GM12878 (cell line): ENCODE measurements around the gene LRRC8D.

Experiments used
- NR2C2 ChIP-seq: IDR thresholded peaks from 2 replicates; pipeline ENCODE4 v1.6.1; 2011; ENCODE audit warnings: borderline replicate concordance, low read depth; ENCODE audit not compliant: control insufficient read depth, insufficient read length
- POLR2A ChIP-seq: IDR thresholded peaks from 2 replicates; pipeline ENCODE4 v1.6.1; 2011; ENCODE audit warnings: low read depth, mild to moderate bottlenecking, low read length
- POLR2AphosphoS5 ChIP-seq: IDR thresholded peaks from 2 replicates; pipeline ENCODE4 v1.6.1; 2011; ENCODE audit warnings: mild to moderate bottlenecking, low read length, inconsistent platforms
- RB1 ChIP-seq: fragments of 450-650 bp; formaldehyde crosslinking; IDR thresholded peaks from 2 replicates; pipeline ENCODE4 v1.6.1; 2017; ENCODE audit warnings: mild to moderate bottlenecking, borderline replicate concordance
- ZBED1 ChIP-seq: IDR thresholded peaks from 2 replicates; pipeline ENCODE4 v1.6.1; 2016; ENCODE audit warnings: borderline replicate concordance
- TF ChIP-seq, protein P1 (sequence below): fragments of 450-650 bp; IDR thresholded peaks from 2 replicates; pipeline ENCODE4 v1.6.1; 2017; ENCODE audit warnings: mild to moderate bottlenecking
- TF ChIP-seq, protein P2 (sequence below), 3 experiments: IDR thresholded peaks in 2 of 3; conservative IDR thresholded peaks in 1 of 3; 2 replicates each; pipeline ENCODE4 v1.5.1; 2011; ENCODE audit warnings: low read depth in 3 of 3, low read length in 3 of 3, mild to moderate bottlenecking in 3 of 3, control low read depth in 2 of 3, moderate library complexity in 2 of 3, inconsistent platforms in 1 of 3, mixed read lengths in 1 of 3; ENCODE audit not compliant: control insufficient read depth in 2 of 3, insufficient read depth in 1 of 3; ENCODE audit errors: extremely low read depth in 1 of 3

DNA sequence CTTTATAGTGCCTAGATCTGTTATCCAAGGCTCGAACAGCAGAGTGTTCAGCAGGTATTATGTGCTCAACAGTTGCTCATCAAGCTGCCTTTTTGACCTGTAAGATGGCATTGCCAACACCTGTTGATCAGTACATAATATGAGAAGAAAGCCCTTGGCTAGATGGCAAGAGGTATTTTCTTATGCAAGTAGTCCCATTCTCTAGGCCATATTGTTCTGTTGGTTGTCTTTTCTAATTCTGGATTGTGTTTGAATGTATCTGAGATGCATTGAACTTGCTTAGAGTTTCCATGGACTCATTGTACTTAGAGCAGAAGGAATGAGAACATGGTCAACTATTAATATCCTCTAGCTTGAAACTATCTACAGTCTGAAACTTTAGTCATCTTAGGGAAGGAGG, 57.4 kb downstream of the LRRC8D start:
- no peak for TF ChIP-seq POLR2AphosphoS5
- no peak for TF ChIP-seq RB1
- TF ChIP-seq POLR2A: no peak
- no peak for TF ChIP-seq NR2C2
- TF ChIP-seq, protein P1, sequence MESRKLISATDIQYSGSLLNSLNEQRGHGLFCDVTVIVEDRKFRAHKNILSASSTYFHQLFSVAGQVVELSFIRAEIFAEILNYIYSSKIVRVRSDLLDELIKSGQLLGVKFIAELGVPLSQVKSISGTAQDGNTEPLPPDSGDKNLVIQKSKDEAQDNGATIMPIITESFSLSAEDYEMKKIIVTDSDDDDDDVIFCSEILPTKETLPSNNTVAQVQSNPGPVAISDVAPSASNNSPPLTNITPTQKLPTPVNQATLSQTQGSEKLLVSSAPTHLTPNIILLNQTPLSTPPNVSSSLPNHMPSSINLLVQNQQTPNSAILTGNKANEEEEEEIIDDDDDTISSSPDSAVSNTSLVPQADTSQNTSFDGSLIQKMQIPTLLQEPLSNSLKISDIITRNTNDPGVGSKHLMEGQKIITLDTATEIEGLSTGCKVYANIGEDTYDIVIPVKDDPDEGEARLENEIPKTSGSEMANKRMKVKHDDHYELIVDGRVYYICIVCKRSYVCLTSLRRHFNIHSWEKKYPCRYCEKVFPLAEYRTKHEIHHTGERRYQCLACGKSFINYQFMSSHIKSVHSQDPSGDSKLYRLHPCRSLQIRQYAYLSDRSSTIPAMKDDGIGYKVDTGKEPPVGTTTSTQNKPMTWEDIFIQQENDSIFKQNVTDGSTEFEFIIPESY: no peak
- TF ChIP-seq, protein P2, sequence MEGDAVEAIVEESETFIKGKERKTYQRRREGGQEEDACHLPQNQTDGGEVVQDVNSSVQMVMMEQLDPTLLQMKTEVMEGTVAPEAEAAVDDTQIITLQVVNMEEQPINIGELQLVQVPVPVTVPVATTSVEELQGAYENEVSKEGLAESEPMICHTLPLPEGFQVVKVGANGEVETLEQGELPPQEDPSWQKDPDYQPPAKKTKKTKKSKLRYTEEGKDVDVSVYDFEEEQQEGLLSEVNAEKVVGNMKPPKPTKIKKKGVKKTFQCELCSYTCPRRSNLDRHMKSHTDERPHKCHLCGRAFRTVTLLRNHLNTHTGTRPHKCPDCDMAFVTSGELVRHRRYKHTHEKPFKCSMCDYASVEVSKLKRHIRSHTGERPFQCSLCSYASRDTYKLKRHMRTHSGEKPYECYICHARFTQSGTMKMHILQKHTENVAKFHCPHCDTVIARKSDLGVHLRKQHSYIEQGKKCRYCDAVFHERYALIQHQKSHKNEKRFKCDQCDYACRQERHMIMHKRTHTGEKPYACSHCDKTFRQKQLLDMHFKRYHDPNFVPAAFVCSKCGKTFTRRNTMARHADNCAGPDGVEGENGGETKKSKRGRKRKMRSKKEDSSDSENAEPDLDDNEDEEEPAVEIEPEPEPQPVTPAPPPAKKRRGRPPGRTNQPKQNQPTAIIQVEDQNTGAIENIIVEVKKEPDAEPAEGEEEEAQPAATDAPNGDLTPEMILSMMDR (IDR thresholded peaks at IDR 0.05 in 2 of 3, conservative IDR thresholded peaks at IDR 0.05 in 1 of 3; ENCODE audit: control insufficient read depth in 2 of 3, extremely low read depth in 1 of 3, insufficient read depth in 1 of 3, low read depth in 3 of 3, low read length in 3 of 3): no peak
- TF ChIP-seq ZBED1: no peak
